Ovary (tissue), 9 donors: ENCODE measurements around the gene SIAH3. TPM values are rescaled to one million over a fixed set of nuclear protein-coding genes. Genes with fewer than 3 reads are reported as not detected.

ENCODE experiments used
- DNase-seq, 5 donors: peaks; one replicate each; pipeline ENCODE4 v3.0.0-alpha.2; 2019 to 2020
- H3K27ac ChIP-seq, 2 donors: fragments of 200-600 bp; one replicate each; pipeline versions ENCODE4 v1.5.1 to v1.8.0; 2019 to 2022
- H3K27me3 ChIP-seq: fragments of 200-600 bp; one replicate; pipeline ENCODE4 v1.8.0; 2022
- H3K36me3 ChIP-seq: fragments of 200-600 bp; sonication (generic); one replicate; pipeline ENCODE4 v1.5.1; 2019
- H3K4me1 ChIP-seq: one replicate; pipeline ENCODE4 v1.8.1; 2013; ENCODE audit warnings: mild to moderate bottlenecking, moderate library complexity; ENCODE audit not compliant: insufficient read depth
- H3K4me3 ChIP-seq: fragments of 200-600 bp; sonication (generic); one replicate; pipeline ENCODE4 v1.5.1; 2017
- H3K9me3 ChIP-seq, 2 donors: fragments of 200-600 bp in 1 of 2; sonication (generic) in 1 of 2; one replicate each; pipeline versions ENCODE4 v1.5.1 to v1.8.1; 2013 to 2019; ENCODE audit warnings: mild to moderate bottlenecking in 1 of 2, moderate library complexity in 1 of 2
- CTCF ChIP-seq, 3 donors: fragments of 450-650 bp in 2 of 3; fragments of 200-600 bp in 1 of 3; IDR thresholded peaks; one replicate each; pipeline versions ENCODE4 v1.5.1 to v1.8.0; 2016 to 2022; ENCODE audit warnings: antibody characterized with exemption in 3 of 3, mild to moderate bottlenecking in 1 of 3
- EP300 ChIP-seq: sonication (generic); formaldehyde crosslinking; IDR thresholded peaks from one replicate; pipeline ENCODE4 v1.6.1; 2017; ENCODE audit warnings: antibody characterized with exemption
- POLR2A ChIP-seq: fragments of 450-650 bp; IDR thresholded peaks from one replicate; pipeline ENCODE4 v1.6.1; 2017; ENCODE audit warnings: antibody characterized with exemption, mild to moderate bottlenecking, moderate library complexity
- WGBS, 3 donors: extraction: QIAGEN DNeasy Blood & Tissue Kit in 1 of 3; methylation state at CpG; one replicate each; pipeline versions ENCODE4 v1.1.5 to v1.1.7; 2013 to 2017; 5-methylcytosine and 5-hydroxymethylcytosine counted together
- intact Hi-C, 4 donors: fragments of 100-400 bp; cut with DNase I; formaldehyde crosslinking; loops; one replicate each; pipeline versions ENCODE4 v1.11.0 to v1.15.1; 2022 to 2023
- polyA plus RNA-seq, 2 donors: library from polyadenylated mRNA; stranded (reverse); fragments of 200-250 nt in 1 of 2; fragments of 350-450 nt in 1 of 2; fragmentation: Illumina TruSeq in 1 of 2; extraction: RNeasy Lipid Tissue Mini Kit (QIAGEN cat#74804) in 1 of 2; gene quantifications; one replicate each; pipeline ENCODE4 v1.2.3, GENCODE V29; 2013 to 2014
- total RNA-seq, 7 donors: library from RNA; depleted of rRNA in 2 of 7; stranded (reverse); fragments of >200 nt in 2 of 7; fragmentation: NEBNext Ultra II Directional in 3 of 7; extraction: Animal tissue kit (Norgen Biotek cat#: 25700) in 3 of 7; gene quantifications; one replicate each; pipeline versions ENCODE4 v1.1.0 to v1.2.4, GENCODE V29; 2016 to 2023
- donor health status: DM: no; HTN: no; CAD: no; lungs with moderate emphysema.
- donor health status: DM: no; HTN: no; CAD: no.
- donor health status: Bipolar disorder and iron deficiency.
- donor health status: DM: yes; HTN: yes; CAD: no.
- donor health status: DM: no; HTN: no; CAD: no.
- donor health status: DM: yes; HTN: yes; CAD: no.

Gene SIAH3
- total and polyA plus RNA-seq, 9 donors: 0.01 to 2.3 (median 0.24) TPM; not detected in 2

- no peak for DNase-seq
- no peaks in the 10 kb centered on the region for H3K36me3 ChIP-seq
- H3K27me3 ChIP-seq: no peaks in the 10 kb centered on the region
- intact Hi-C loops: no loop called here
- no peaks in the 10 kb centered on the region for H3K4me1 ChIP-seq
- H3K4me3 ChIP-seq: no peak overlapping the region
- no peak overlapping the region for H3K27ac ChIP-seq
- TF ChIP-seq EP300: no peak
- no peak for TF ChIP-seq CTCF (IDR thresholded peaks at IDR 0.05)
- no peak for TF ChIP-seq POLR2A
- WGBS, 3 donors: 97 to 98% (median 98%) methylated on average over 3 of the region's 3 CpGs
- no peaks in the 10 kb centered on the region for H3K9me3 ChIP-seq
These were observed 52.7 kb downstream of the SIAH3 start for GRCh38 chr13:45798851-45799250.

GRCh38 chr13:45796426-45797235, 54.9 kb downstream of the SIAH3 start:
- TF ChIP-seq EP300: no peak
- no peak for TF ChIP-seq CTCF (IDR thresholded peaks at IDR 0.05)
- TF ChIP-seq POLR2A: no peak
- H3K27ac ChIP-seq: no peak overlapping the region
- no peaks in the 10 kb centered on the region for H3K9me3 ChIP-seq
- DNase-seq: no peak
- no peak overlapping the region for H3K4me3 ChIP-seq
- 76 to 81% (median 79%) methylated on average over 11 of the region's 11 CpGs for WGBS, 3 donors
- H3K4me1 ChIP-seq: no peaks in the 10 kb centered on the region
- intact Hi-C loops: no loop called here
- H3K36me3 ChIP-seq: no peaks in the 10 kb centered on the region
- H3K27me3 ChIP-seq: no peaks in the 10 kb centered on the region

DNA sequence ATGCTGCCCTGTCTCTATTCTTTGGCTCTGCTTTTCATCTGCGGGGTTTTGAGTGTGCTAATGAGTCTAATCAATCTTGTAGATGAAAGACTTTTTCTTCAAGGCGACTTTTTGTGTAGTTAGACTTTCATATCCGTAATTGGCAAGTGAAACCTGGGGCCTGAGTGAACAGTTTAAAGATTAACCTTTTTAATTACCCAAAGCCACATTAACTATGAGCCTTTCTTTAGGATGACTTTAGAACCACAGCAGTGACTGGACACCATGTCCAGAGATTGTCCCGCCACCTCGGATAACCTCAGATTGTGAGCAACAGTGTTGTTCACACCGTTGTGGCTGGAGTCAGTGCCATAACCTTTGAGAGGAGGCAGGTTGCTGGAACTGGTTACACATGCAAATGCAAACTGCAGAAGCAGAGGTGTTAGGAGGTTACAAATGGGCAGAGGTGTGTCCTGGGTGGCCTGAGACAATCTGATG, 58.7 kb downstream of the SIAH3 start:
- Histone ChIP-seq H3K27ac (no peak overlapping the region), H3K36me3 (no peaks in the 10 kb centered on the region), H3K9me3 (no peaks in the 10 kb centered on the region), H3K4me3 (no peak overlapping the region), H3K27me3 (no peaks in the 10 kb centered on the region), H3K4me1 (no peaks in the 10 kb centered on the region)
- TF ChIP-seq POLR2A: no peak
- no peak for TF ChIP-seq CTCF (IDR thresholded peaks at IDR 0.05)
- no peak for TF ChIP-seq EP300
- intact Hi-C loops: no loop called here
- no peak for DNase-seq
- 51 to 65% (median 57%) methylated on average over 6 of the region's 6 CpGs for WGBS, 3 donors

GRCh38 chr13:45788011-45788410, 63.5 kb downstream of the SIAH3 start:
- DNase-seq: no peak
- no peak for TF ChIP-seq EP300
- no peak for TF ChIP-seq CTCF (IDR thresholded peaks at IDR 0.05)
- no peak for TF ChIP-seq POLR2A
- Histone ChIP-seq H3K36me3 (no peaks in the 10 kb centered on the region), H3K4me3 (no peak overlapping the region), H3K4me1 (no peaks in the 10 kb centered on the region), H3K9me3 (no peaks in the 10 kb centered on the region), H3K27ac (no peak overlapping the region), H3K27me3 (no peaks in the 10 kb centered on the region)
- WGBS, 3 donors: 54 to 63% (median 57%) methylated on average over 2 of the region's 2 CpGs
- intact Hi-C loops: no loop called here
